Measurements from ENCODE around the gene EGFLAM. TPM values are rescaled to one million over a fixed set of nuclear protein-coding genes. Genes with fewer than 3 reads are reported as not detected.
A peak's percentile ranks its signal among the peaks of the same experiment; 100 is the strongest.

The EGFLAM gene
- total and polyA plus RNA-seq, 2 of the 4 experiments (the other 2 are of a cell fraction) = 0.77 to 1.1 TPM

- ChIA-PET CTCF (no interaction called here), POLR2A (ENCODE audit: unreplicated experiment) (no interaction called here)
- Histone ChIP-seq H3K9me1 (ENCODE audit: insufficient read depth, low read length) (0 out of 2 replicates have a peak, but pooled peaks cover 4% of the 10 kb centered on the region), H2AK5ac (ENCODE audit: low read depth, low read length) (0 out of 2 replicates have a peak overlapping the region, but pooled peaks have one; percentile 8), H3K27ac (ENCODE audit: insufficient read depth, low read length) (no peak overlapping the region), H3K23ac (ENCODE audit: low read depth, low read length) (no peak overlapping the region), H2AK9ac (replicated peaks; ENCODE audit: low read depth, low read length, poor library complexity) (peak overlapping the region; percentile 17), H3K4me3 (ENCODE audit: insufficient read depth, low read depth, low read length) (no peak overlapping the region), H4K5ac (ENCODE audit: low read depth, low read length) (no peak overlapping the region), H3K4me1 (ENCODE audit: control insufficient read depth, insufficient read depth, low read length) (no peaks in the 10 kb centered on the region), H3K79me1 (ENCODE audit: low read depth in 1 of 2, low read length in 2 of 2) (no peaks in the 10 kb centered on the region), H3K4me2 (ENCODE audit: low read depth, low read length) (no peak overlapping the region), H2AFZ (replicated peaks; ENCODE audit: low read length, poor library complexity) (peak overlapping the region; percentile 16), H4K8ac (ENCODE audit: low read depth in 2 of 2, low read length in 2 of 2) (no peak overlapping the region), H3K36me3 (ENCODE audit: control insufficient read depth, insufficient read depth, low read length) (no peaks in the 10 kb centered on the region), H3K9ac (ENCODE audit: low read depth, low read length) (no peak overlapping the region), H3K18ac (ENCODE audit: low read depth, low read length) (no peak overlapping the region), H3K9me3 (ENCODE audit: control insufficient read depth, insufficient read depth, low read length) (no peaks in the 10 kb centered on the region), H3K56ac (ENCODE audit: extremely low read depth, insufficient read depth, low read length) (no peak overlapping the region), H3K4ac (ENCODE audit: low read depth, low read length) (no peak overlapping the region), H2BK20ac (ENCODE audit: low read depth, low read length) (no peak overlapping the region), H2BK120ac (ENCODE audit: low read depth, low read length) (no peak overlapping the region), H3K27me3 (ENCODE audit: control insufficient read depth, insufficient read depth, low read length) (0 out of 2 replicates have a peak, but pooled peaks cover 7% of the 10 kb centered on the region), H3K14ac (replicated peaks; ENCODE audit: low read depth, low read length) (peak overlapping the region; percentile 48; the same call in 1 of the 2 replicates), H4K20me1 (ENCODE audit: insufficient read depth, low read length) (no peaks in the 10 kb centered on the region), H2BK15ac (ENCODE audit: low read depth, low read length) (no peak overlapping the region), H4K91ac (ENCODE audit: insufficient read depth, low read depth, low read length) (no peak overlapping the region), H2BK5ac (ENCODE audit: low read depth, low read length, poor library complexity, severe bottlenecking) (no peak overlapping the region)
- intact Hi-C loops (cut with micrococcal nuclease) (no loop called here), dilution Hi-C loops (cut with HindIII; ENCODE audit: low sequenced_read_pairs, unreplicated experiment) (no loop called here), in situ Hi-C loops (cut with MboI; ENCODE audit: low sequenced_read_pairs) (no loop called here)
- BruUV-seq (replicated peaks) = no TSS peak
- ATAC-seq (ENCODE audit: low read depth) (no peak), DNase-seq (no peak)
- WGBS, 2 experiments (ENCODE audit: extremely low coverage in 2 of 2, insufficient read length in 1 of 2) = 74% methylated on average over 4 of the region's 9 CpGs; no CpG with 5 or more reads in 1 of the 2 experiments
- TF ChIP-seq ELK1 (IDR thresholded peaks at IDR 0.05; ENCODE audit: borderline replicate concordance, low read depth, low read length) (no peak), BHLHE40 (IDR thresholded peaks at IDR 0.05; ENCODE audit: low read depth, low read length) (no peak), RAD21 (IDR thresholded peaks at IDR 0.05; ENCODE audit: low read length) (no peak), RCOR1 (IDR thresholded peaks at IDR 0.05; ENCODE audit: insufficient replicate concordance, low read length) (no peak), MXI1 (IDR thresholded peaks at IDR 0.05; ENCODE audit: borderline replicate concordance, low read depth, low read length) (no peak), USF2 (IDR thresholded peaks at IDR 0.05; ENCODE audit: low read depth, low read length) (no peak), CEBPB (IDR thresholded peaks at IDR 0.05; ENCODE audit: low read depth, low read length) (no peak), CHD1 (IDR thresholded peaks at IDR 0.05; ENCODE audit: low read depth, low read length) (no peak), MAFK (IDR thresholded peaks at IDR 0.05; ENCODE audit: low read depth, low read length) (no peak), MAZ (IDR thresholded peaks at IDR 0.05; ENCODE audit: borderline replicate concordance, low read depth, low read length) (no peak), POLR2A (IDR thresholded peaks at IDR 0.05; ENCODE audit: low read depth, low read length) (no peak), RFX5 (IDR thresholded peaks at IDR 0.05; ENCODE audit: low read depth, low read length) (no peak), NFE2L2 (IDR thresholded peaks at IDR 0.05; ENCODE audit: low read depth, low read length) (no peak), SMC3 (IDR thresholded peaks at IDR 0.05; ENCODE audit: low read depth, low read length) (no peak), FOS (IDR thresholded peaks at IDR 0.05; ENCODE audit: low read depth, low read length) (no peak)
Measured at GRCh38 chr5:38448568-38449350, 190.4 kb downstream of the EGFLAM start.

All from IMR-90 (cell line).